Naive thymus-derived CD4-positive, alpha-beta T cell (primary cell): ENCODE data around the gene TAS2R5. TPM values are rescaled to one million over a fixed set of nuclear protein-coding genes. Genes with fewer than 3 reads are reported as not detected.
"Not testable (repeated sequence)": the region's sequence is repeated elsewhere in the genome, so short reads cannot be mapped to it uniquely, and the experiment has no call there.

Experiments used
- ATAC-seq: fragments of 150-1000 bp; cut with Tn5 transposase; 2 replicates; pipeline ENCODE4 v1.10.0; 2021; ENCODE audit warnings: mild to moderate bottlenecking, moderate library complexity
- CTCF ChIA-PET: fragments of 350-600 bp; sonication (Branson Sonifier 250); formaldehyde crosslinking; loops from one replicate; lab custom pipeline; 2021; ENCODE audit warnings: antibody characterized with exemption; lab: Charles Lee
- POLR2A ChIA-PET: fragments of 350-600 bp; sonication (Branson Sonifier 250); formaldehyde crosslinking; loops from one replicate; lab custom pipeline; 2021; ENCODE audit warnings: antibody characterized with exemption, inconsistent platforms; lab: Charles Lee
- DNase-seq, 9 donors: peaks; one replicate each; pipeline versions ENCODE4 v3.0.0 to v3.0.0-alpha.2; 2020 to 2022; ENCODE audit warnings: mixed read lengths in 1 of 9
- H3K27ac ChIP-seq: one replicate; pipeline ENCODE4 v1.7.0; 2013; ENCODE audit warnings: mild to moderate bottlenecking, low read depth, low read length, moderate library complexity
- H3K27me3 ChIP-seq, 2 donors: one replicate each; pipeline ENCODE4 v1.7.0; 2013; ENCODE audit warnings: low read length in 2 of 2, mild to moderate bottlenecking in 2 of 2, moderate library complexity in 2 of 2; ENCODE audit not compliant: control insufficient read depth in 2 of 2, insufficient read depth in 2 of 2
- H3K36me3 ChIP-seq, 3 experiments: 1 replicate in 2 of 3; 2 replicates in 1 of 3; pipeline ENCODE4 v1.7.0; 2013; ENCODE audit warnings: low read length in 3 of 3, mild to moderate bottlenecking in 3 of 3, moderate library complexity in 1 of 3; ENCODE audit not compliant: insufficient read depth in 3 of 3, control insufficient read depth in 2 of 3
- H3K4me1 ChIP-seq, 2 donors: one replicate each; pipeline ENCODE4 v1.7.0; 2013; ENCODE audit warnings: low read length in 2 of 2, mild to moderate bottlenecking in 2 of 2, moderate library complexity in 1 of 2; ENCODE audit not compliant: control insufficient read depth in 2 of 2, insufficient read depth in 2 of 2
- H3K4me3 ChIP-seq: 2 replicates; pipeline ENCODE4 v1.7.0; 2013; ENCODE audit warnings: mild to moderate bottlenecking, low read length
- H3K9me3 ChIP-seq, 3 experiments: 1 replicate in 2 of 3; 2 replicates in 1 of 3; pipeline ENCODE4 v1.7.0; 2013; ENCODE audit warnings: low read length in 3 of 3; ENCODE audit not compliant: control insufficient read depth in 2 of 3
- H3K27ac Mint-ChIP-seq, 9 donors: one replicate each; pipeline ENCODE4 v1.8.0; 2020 to 2022; ENCODE audit warnings: mixed read lengths in 9 of 9, mild to moderate bottlenecking in 8 of 9, moderate library complexity in 5 of 9, inconsistent platforms in 2 of 9
- H3K27me3 Mint-ChIP-seq, 5 donors: one replicate each; pipeline ENCODE4 v1.8.0; 2021 to 2022; ENCODE audit warnings: mixed read lengths in 5 of 5, mild to moderate bottlenecking in 1 of 5
- H3K36me3 Mint-ChIP-seq, 5 donors: one replicate each; pipeline ENCODE4 v1.8.0; 2020 to 2022; ENCODE audit warnings: mixed read lengths in 5 of 5, mild to moderate bottlenecking in 3 of 5, inconsistent platforms in 1 of 5
- H3K4me1 Mint-ChIP-seq, 7 donors: one replicate each; pipeline ENCODE4 v1.8.0; 2020 to 2022; ENCODE audit warnings: mixed read lengths in 7 of 7, mild to moderate bottlenecking in 3 of 7, inconsistent platforms in 1 of 7
- H3K4me3 Mint-ChIP-seq, 10 donors: one replicate each; pipeline ENCODE4 v1.8.0; 2020 to 2022; ENCODE audit warnings: mild to moderate bottlenecking in 10 of 10, mixed read lengths in 10 of 10, moderate library complexity in 6 of 10, inconsistent platforms in 2 of 10
- H3K9me3 Mint-ChIP-seq, 11 donors: one replicate each; pipeline ENCODE4 v1.8.0; 2020 to 2022; ENCODE audit warnings: mixed read lengths in 11 of 11, mild to moderate bottlenecking in 4 of 11, inconsistent platforms in 1 of 11, moderate library complexity in 1 of 11
- intact Hi-C, 2 donors: fragments of 100-400 bp; cut with micrococcal nuclease; formaldehyde crosslinking; loops; one replicate each; pipeline ENCODE4 v1.15.1; 2023
- polyA plus RNA-seq, 2 donors: library from polyadenylated mRNA; unstranded; fragments of 300-500 nt; fragmentation: Illumina TruSeq; gene quantifications; one replicate each; pipeline ENCODE4 v1.2.3, GENCODE V29; 2021
- total RNA-seq, 6 experiments: library from RNA in 5 of 6; stranded (reverse) in 5 of 6; gene quantifications; 1 replicate in 5 of 6; 2 replicates in 1 of 6; pipeline ENCODE4 v1.2.3 and lab custom pipeline; 2021 to 2026

The TAS2R5 gene, protein sequence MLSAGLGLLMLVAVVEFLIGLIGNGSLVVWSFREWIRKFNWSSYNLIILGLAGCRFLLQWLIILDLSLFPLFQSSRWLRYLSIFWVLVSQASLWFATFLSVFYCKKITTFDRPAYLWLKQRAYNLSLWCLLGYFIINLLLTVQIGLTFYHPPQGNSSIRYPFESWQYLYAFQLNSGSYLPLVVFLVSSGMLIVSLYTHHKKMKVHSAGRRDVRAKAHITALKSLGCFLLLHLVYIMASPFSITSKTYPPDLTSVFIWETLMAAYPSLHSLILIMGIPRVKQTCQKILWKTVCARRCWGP
- total RNA-seq (1 to 10 TPM; 1.2 to 9.1 (median 2.4) TPM), polyA plus RNA-seq (under 1 TPM in 1 of 2 donors, not detected in 1; 0.90 TPM), total RNA-seq (lab: John Stamatoyannopoulos, UW) (1.7 reads per million, percentile 7 among the genes with 10 or more reads in this experiment)

- ChIA-PET POLR2A (no interaction called here), CTCF (no interaction called here)
- no peak for ATAC-seq
- intact Hi-C loops = no loop called here
- peaks cover 0 to 15% (median 0%) of the 10 kb centered on the region in 3 experiments for H3K36me3 ChIP-seq
- no peaks in the 10 kb centered on the region for H3K27me3 ChIP-seq
- H3K36me3 Mint-ChIP-seq = peaks cover 0 to 51% (median 24%) of the 10 kb centered on the region in 5 donors
- peaks cover 0 to 5% (median 3%) of the 10 kb centered on the region in 7 donors for H3K4me1 Mint-ChIP-seq
- H3K4me1 ChIP-seq = no peaks in the 10 kb centered on the region
- H3K9me3 Mint-ChIP-seq = peaks cover 0 to 2% (median 0%) of the 10 kb centered on the region in 11 donors
- H3K4me3 ChIP-seq = no peak within 1 kb of the TSS
- H3K27ac ChIP-seq = no peak within 1 kb of the TSS
- H3K4me3 Mint-ChIP-seq = no peak within 1 kb of the TSS
- no peaks in the 10 kb centered on the region for H3K27me3 Mint-ChIP-seq
- no peak for DNase-seq
- no peak within 1 kb of the TSS for H3K27ac Mint-ChIP-seq
- H3K9me3 ChIP-seq = no peaks in the 10 kb centered on the region
Observed at GRCh38 chr7:141789917-141790316, at the start of gene TAS2R5. TAS2R5 (plus strand) TSS chr7:141790217; CDS start chr7:141790362, 145 bp downstream.

- Mint-ChIP-seq H3K4me1 (peaks cover 22 to 65% (median 63%) of the 10 kb centered on the region in 7 donors), H3K4me3 (no peak overlapping the region), H3K27me3 (no peaks in the 10 kb centered on the region), H3K36me3 (peaks cover 22 to 56% (median 36%) of the 10 kb centered on the region in 5 donors), H3K9me3 (peaks cover 0 to 2% (median 0%) of the 10 kb centered on the region in 11 donors), H3K27ac (peak overlapping the region in 1 of 9 donors; percentile 10)
- intact Hi-C loops = no loop called here
- no peaks in the 10 kb centered on the region for H3K9me3 ChIP-seq
- ATAC-seq (no peak), DNase-seq (no peak)
- peaks cover 21 to 65% (median 22%) of the 10 kb centered on the region in 3 experiments for H3K36me3 ChIP-seq
- POLR2A ChIA-PET = interaction anchor here (0.8 kb wide), 1 partner anchor 191 kb away, joined by 3 read pairs; the partner anchor contains the start of gene AGK
- peaks cover 15 to 21% of the 10 kb centered on the region in 2 donors for H3K4me1 ChIP-seq
- CTCF ChIA-PET = interaction anchor here (0.6 to 0.7 kb wide), 2 partner anchors 44 to 1185 kb away, joined by 3 read pairs; no protein-coding TSS in a partner anchor
- H3K27me3 ChIP-seq = no peaks in the 10 kb centered on the region
- H3K4me3 ChIP-seq = no peak overlapping the region
- no peak overlapping the region for H3K27ac ChIP-seq
Observed at GRCh38 chr7:141742229-141742628, 47.8 kb upstream of the TAS2R5 start.

- Mint-ChIP-seq H3K36me3 (peaks cover 19 to 60% (median 43%) of the 10 kb centered on the region in 5 donors), H3K4me1 (peaks cover 19 to 48% (median 45%) of the 10 kb centered on the region in 7 donors), H3K27me3 (no peaks in the 10 kb centered on the region), H3K9me3 (peaks cover 0 to 2% (median 0%) of the 10 kb centered on the region in 11 donors), H3K4me3 (no peak overlapping the region), H3K27ac (no peak overlapping the region)
- intact Hi-C loops = no loop called here
- Histone ChIP-seq H3K9me3 (no peaks in the 10 kb centered on the region), H3K36me3 (peaks cover 26 to 75% (median 30%) of the 10 kb centered on the region in 3 experiments), H3K27me3 (no peaks in the 10 kb centered on the region), H3K4me1 (peaks cover 8 to 16% of the 10 kb centered on the region in 2 donors), H3K4me3 (no peak overlapping the region), H3K27ac (no peak overlapping the region)
- ChIA-PET POLR2A (no interaction called here), CTCF (no interaction called here)
- no peak for ATAC-seq
- DNase-seq = no peak
Observed at GRCh38 chr7:141744131-141744530, 45.9 kb upstream of the TAS2R5 start.

DNA sequence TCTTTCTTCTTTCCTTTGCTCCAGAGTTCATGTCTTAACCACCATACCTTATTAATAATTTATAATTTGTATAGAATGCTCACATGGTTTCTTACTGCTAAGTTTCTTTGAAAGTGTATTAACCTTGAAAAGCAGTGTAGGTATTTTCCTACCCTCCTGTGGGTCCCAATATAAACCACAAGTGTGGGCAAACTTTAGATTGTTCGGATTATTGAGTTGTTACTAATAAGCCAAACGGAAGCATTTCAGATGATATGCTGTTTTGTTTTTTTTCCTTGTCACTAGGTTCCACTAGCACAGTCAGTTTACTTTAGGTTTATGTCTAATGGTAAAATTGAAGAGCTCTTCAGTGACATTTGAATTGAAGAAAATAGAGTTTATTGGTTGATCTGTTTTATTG is 41.6 kb upstream of the TAS2R5 start:
- Mint-ChIP-seq H3K36me3 (peaks cover 39 to 79% (median 68%) of the 10 kb centered on the region in 5 donors), H3K4me3 (no peak overlapping the region), H3K9me3 (peaks cover 0 to 36% (median 19%) of the 10 kb centered on the region in 11 donors), H3K4me1 (peaks cover 4 to 12% (median 8%) of the 10 kb centered on the region in 7 donors), H3K27ac (no peak overlapping the region), H3K27me3 (no peaks in the 10 kb centered on the region)
- no peaks in the 10 kb centered on the region for H3K27me3 ChIP-seq
- ChIA-PET POLR2A (interaction anchor here (0.9 kb wide), 1 partner anchor 10 kb away, joined by 3 read pairs; no protein-coding TSS in a partner anchor), CTCF (no interaction called here)
- H3K4me1 ChIP-seq = no peaks in the 10 kb centered on the region
- DNase-seq (no peak), ATAC-seq (no peak)
- H3K9me3 ChIP-seq = peaks cover 0 to 12% (median 0%) of the 10 kb centered on the region in 3 experiments
- H3K27ac ChIP-seq = no peak overlapping the region
- intact Hi-C loops = no loop called here
- H3K4me3 ChIP-seq = no peak overlapping the region
- peaks cover 38 to 85% (median 49%) of the 10 kb centered on the region in 3 experiments for H3K36me3 ChIP-seq

GRCh38 chr7:141751904-141752303 is 38.1 kb upstream of the TAS2R5 start:
- H3K4me3 ChIP-seq, CTCF ChIA-PET, H3K27me3 ChIP-seq, ATAC-seq, H3K27me3 Mint-ChIP-seq, POLR2A ChIA-PET, H3K4me1 ChIP-seq, H3K4me3 Mint-ChIP-seq, DNase-seq, H3K27ac ChIP-seq: not testable (repeated sequence)
- Mint-ChIP-seq H3K9me3 (peaks cover 0 to 44% (median 19%) of the 10 kb centered on the region in 11 donors), H3K27ac (peak overlapping the region in 1 of 9 donors; percentile 52), H3K36me3 (peaks cover 43 to 85% (median 79%) of the 10 kb centered on the region in 5 donors), H3K4me1 (peaks cover 0 to 16% (median 12%) of the 10 kb centered on the region in 7 donors)
- Histone ChIP-seq H3K36me3 (peaks cover 27 to 83% (median 29%) of the 10 kb centered on the region in 3 experiments), H3K9me3 (peaks cover 0 to 12% (median 0%) of the 10 kb centered on the region in 3 experiments)
- intact Hi-C loops = loop anchor here in 1 of 2 donors (1.0 kb wide), 1 partner anchor 14 kb away; the partner anchor contains the start of gene SSBP1

GRCh38 chr7:141752634-141753033 is 37.4 kb upstream of the TAS2R5 start:
- H3K27ac Mint-ChIP-seq = no peak overlapping the region
- H3K9me3 Mint-ChIP-seq = peaks cover 0 to 44% (median 19%) of the 10 kb centered on the region in 11 donors
- ChIA-PET CTCF (no interaction called here), POLR2A (no interaction called here)
- H3K4me3 ChIP-seq = no peak overlapping the region
- H3K4me3 Mint-ChIP-seq = no peak overlapping the region
- H3K36me3 Mint-ChIP-seq = peaks cover 43 to 92% (median 82%) of the 10 kb centered on the region in 5 donors
- no peaks in the 10 kb centered on the region for H3K27me3 ChIP-seq
- DNase-seq (no peak), ATAC-seq (no peak)
- H3K4me1 Mint-ChIP-seq = peaks cover 0 to 19% (median 12%) of the 10 kb centered on the region in 7 donors
- intact Hi-C loops = loop anchor here in 1 of 2 donors (1.0 kb wide), 1 partner anchor 14 kb away; the partner anchor contains the start of gene SSBP1
- peaks cover 27 to 90% (median 29%) of the 10 kb centered on the region in 3 experiments for H3K36me3 ChIP-seq
- H3K27ac ChIP-seq = no peak overlapping the region
- H3K4me1 ChIP-seq = no peaks in the 10 kb centered on the region
- peaks cover 0 to 12% (median 0%) of the 10 kb centered on the region in 3 experiments for H3K9me3 ChIP-seq
- no peaks in the 10 kb centered on the region for H3K27me3 Mint-ChIP-seq
